Endothelial cell (in vitro differentiated cells): ENCODE results near the gene AGPAT2. TPM values are rescaled to one million over a fixed set of nuclear protein-coding genes. Genes with fewer than 3 reads are reported as not detected.
A peak's percentile ranks its signal among the peaks of the same experiment; 100 is the strongest.

Source experiments
- DNase-seq: peaks from one replicate; pipeline ENCODE4 v3.0.0; 2021; ENCODE audit warnings: low spot score
- H3K27ac Mint-ChIP-seq: one replicate; pipeline ENCODE4 v1.8.0; 2021; ENCODE audit warnings: mixed read lengths, inconsistent platforms; ENCODE audit not compliant: unreplicated experiment
- H3K27me3 Mint-ChIP-seq: one replicate; pipeline ENCODE4 v1.8.0; 2021; ENCODE audit warnings: mild to moderate bottlenecking, moderate library complexity, mixed read lengths, inconsistent platforms; ENCODE audit not compliant: unreplicated experiment
- H3K36me3 Mint-ChIP-seq: one replicate; pipeline ENCODE4 v1.8.0; 2021; ENCODE audit warnings: mild to moderate bottlenecking, low read depth, mixed read lengths, inconsistent platforms; ENCODE audit not compliant: unreplicated experiment
- H3K4me1 Mint-ChIP-seq: one replicate; pipeline ENCODE4 v1.8.0; 2021; ENCODE audit warnings: mild to moderate bottlenecking, mixed read lengths, inconsistent platforms; ENCODE audit not compliant: unreplicated experiment
- H3K4me3 Mint-ChIP-seq: one replicate; pipeline ENCODE4 v1.8.0; 2021; ENCODE audit warnings: mild to moderate bottlenecking, mixed read lengths, inconsistent platforms; ENCODE audit not compliant: unreplicated experiment
- H3K9me3 Mint-ChIP-seq: one replicate; pipeline ENCODE4 v1.8.0; 2021; ENCODE audit warnings: mixed read lengths, inconsistent platforms; ENCODE audit not compliant: unreplicated experiment
- total RNA-seq: library from RNA; stranded (reverse); fragmentation: NEBNext Ultra II Directional; extraction: Animal tissue kit (Norgen Biotek cat#: 25700); gene quantifications from one replicate; pipeline ENCODE4 v1.2.1, GENCODE V29; 2021; ENCODE audit not compliant: unreplicated experiment
- TF ChIP-seq, protein P1 (sequence below): fragments of 200-600 bp; sonication (generic); IDR thresholded peaks from one replicate; pipeline ENCODE4 v1.5.0; 2021; ENCODE audit warnings: antibody characterized with exemption; ENCODE audit not compliant: unreplicated experiment

Gene AGPAT2
- total RNA-seq, 1 donor from 2014 or later, result 38.9 TPM

DNA sequence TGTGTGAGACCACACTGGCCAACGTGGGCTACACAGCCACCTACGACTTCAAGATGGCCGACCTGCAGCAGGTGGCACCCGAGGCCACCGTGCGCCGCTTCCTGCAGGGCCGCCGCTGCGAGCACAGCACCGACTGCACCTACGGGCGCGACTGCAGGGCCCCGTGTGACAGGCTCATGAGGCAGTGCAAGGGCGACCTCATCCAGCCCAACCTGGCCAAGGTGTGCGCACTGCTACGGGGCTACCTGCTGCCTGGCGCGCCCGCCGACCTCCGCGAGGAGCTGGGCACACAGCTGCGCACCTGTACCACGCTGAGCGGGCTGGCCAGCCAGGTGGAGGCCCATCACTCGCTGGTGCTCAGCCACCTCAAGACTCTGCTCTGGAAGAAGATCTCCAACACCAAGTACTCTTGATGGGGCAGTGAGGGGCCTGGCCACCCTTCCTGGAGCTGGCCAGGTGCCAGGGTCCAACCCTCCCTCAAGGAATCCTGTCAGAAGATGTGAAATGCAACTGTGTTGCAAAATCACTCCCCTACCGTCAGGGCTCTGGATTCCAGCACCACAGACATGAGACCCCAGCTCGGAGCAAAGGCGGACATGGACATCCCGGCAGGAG lies 36.2 kb upstream of the AGPAT2 start:
- Mint-ChIP-seq H3K36me3 (peaks cover 28% of the 10 kb centered on the region), H3K9me3 (no peaks in the 10 kb centered on the region)

DNA sequence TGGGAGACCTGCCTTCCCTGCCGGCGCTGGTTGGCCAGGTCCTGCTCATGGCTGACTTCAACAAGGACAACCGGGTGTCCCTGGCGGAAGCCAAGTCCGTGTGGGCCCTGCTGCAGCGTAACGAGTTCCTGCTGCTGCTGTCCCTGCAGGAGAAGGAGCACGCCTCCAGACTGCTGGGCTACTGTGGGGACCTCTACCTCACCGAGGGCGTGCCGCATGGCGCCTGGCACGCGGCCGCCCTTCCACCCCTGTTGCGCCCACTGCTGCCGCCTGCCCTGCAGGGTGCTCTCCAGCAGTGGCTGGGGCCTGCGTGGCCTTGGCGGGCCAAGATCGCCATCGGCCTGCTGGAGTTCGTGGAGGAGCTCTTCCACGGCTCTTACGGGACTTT lies 35.7 kb upstream of the AGPAT2 start:
- DNase-seq, result no peak
- Mint-ChIP-seq H3K9me3 (no peaks in the 10 kb centered on the region), H3K4me3 (no peak overlapping the region), H3K27me3 (peaks cover 30% of the 10 kb centered on the region), H3K36me3 (peaks cover 28% of the 10 kb centered on the region), H3K4me1 (peaks cover 23% of the 10 kb centered on the region), H3K27ac (no peak overlapping the region)
- TF ChIP-seq, protein P1, sequence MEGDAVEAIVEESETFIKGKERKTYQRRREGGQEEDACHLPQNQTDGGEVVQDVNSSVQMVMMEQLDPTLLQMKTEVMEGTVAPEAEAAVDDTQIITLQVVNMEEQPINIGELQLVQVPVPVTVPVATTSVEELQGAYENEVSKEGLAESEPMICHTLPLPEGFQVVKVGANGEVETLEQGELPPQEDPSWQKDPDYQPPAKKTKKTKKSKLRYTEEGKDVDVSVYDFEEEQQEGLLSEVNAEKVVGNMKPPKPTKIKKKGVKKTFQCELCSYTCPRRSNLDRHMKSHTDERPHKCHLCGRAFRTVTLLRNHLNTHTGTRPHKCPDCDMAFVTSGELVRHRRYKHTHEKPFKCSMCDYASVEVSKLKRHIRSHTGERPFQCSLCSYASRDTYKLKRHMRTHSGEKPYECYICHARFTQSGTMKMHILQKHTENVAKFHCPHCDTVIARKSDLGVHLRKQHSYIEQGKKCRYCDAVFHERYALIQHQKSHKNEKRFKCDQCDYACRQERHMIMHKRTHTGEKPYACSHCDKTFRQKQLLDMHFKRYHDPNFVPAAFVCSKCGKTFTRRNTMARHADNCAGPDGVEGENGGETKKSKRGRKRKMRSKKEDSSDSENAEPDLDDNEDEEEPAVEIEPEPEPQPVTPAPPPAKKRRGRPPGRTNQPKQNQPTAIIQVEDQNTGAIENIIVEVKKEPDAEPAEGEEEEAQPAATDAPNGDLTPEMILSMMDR, result no peak

More for the DNA sequence above, 36.2 kb upstream of the AGPAT2 start:
- H3K4me3 Mint-ChIP-seq, result no peak overlapping the region
- peaks cover 30% of the 10 kb centered on the region for H3K27me3 Mint-ChIP-seq
- H3K27ac Mint-ChIP-seq, result peak overlapping the region; percentile 48
- peaks cover 23% of the 10 kb centered on the region for H3K4me1 Mint-ChIP-seq
- no peak for DNase-seq
- TF ChIP-seq, protein P1, result no peak

DNA sequence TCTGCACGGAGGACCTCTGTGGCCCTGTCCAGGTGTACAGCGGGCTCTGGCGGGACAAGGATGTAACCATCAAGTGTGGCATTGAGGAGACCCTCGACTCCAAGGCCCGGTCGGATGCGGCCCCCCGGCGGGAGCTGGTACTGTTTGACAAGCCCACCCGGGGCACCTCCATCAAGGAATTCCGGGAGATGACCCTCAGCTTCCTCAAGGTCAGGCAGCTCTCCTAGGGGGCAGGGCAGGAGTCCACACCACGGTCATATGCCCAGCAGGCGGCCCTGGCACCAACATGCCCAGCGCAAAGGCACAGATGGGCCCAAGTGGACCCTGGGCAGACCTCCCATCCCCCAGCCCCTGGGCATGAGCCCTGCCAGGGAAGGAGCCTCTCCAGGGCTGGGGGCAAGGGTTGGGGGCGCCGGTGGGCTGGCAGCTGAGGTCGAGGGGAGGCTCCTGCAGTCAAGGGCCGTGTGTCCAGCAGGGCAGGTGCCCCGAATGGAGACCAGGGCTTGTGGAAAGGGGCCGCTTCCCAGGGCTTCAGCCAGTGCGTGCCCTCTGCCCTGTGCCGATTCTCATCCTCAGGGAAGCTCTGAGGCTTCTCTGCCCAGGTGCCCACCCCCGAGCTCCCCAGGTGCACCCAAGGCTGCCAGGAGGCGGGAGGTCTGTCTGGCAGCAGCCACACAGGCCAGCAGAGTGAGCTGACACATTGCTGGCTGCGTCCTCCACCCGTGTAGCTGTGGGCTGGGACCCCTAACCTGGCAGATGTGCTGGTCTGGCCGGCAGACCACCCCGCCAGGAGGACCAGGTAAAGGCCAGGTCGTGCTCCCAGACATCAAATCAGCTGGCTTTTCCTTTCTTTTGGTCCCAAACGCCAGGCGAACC lies 35.1 kb upstream of the AGPAT2 start:
- DNase-seq, result no peak
- Mint-ChIP-seq H3K36me3 (peaks cover 28% of the 10 kb centered on the region), H3K9me3 (no peaks in the 10 kb centered on the region), H3K27me3 (peaks cover 27% of the 10 kb centered on the region), H3K4me3 (no peak overlapping the region), H3K4me1 (peaks cover 21% of the 10 kb centered on the region), H3K27ac (peak overlapping the region; percentile 18)
- TF ChIP-seq, protein P1, result no peak

DNA sequence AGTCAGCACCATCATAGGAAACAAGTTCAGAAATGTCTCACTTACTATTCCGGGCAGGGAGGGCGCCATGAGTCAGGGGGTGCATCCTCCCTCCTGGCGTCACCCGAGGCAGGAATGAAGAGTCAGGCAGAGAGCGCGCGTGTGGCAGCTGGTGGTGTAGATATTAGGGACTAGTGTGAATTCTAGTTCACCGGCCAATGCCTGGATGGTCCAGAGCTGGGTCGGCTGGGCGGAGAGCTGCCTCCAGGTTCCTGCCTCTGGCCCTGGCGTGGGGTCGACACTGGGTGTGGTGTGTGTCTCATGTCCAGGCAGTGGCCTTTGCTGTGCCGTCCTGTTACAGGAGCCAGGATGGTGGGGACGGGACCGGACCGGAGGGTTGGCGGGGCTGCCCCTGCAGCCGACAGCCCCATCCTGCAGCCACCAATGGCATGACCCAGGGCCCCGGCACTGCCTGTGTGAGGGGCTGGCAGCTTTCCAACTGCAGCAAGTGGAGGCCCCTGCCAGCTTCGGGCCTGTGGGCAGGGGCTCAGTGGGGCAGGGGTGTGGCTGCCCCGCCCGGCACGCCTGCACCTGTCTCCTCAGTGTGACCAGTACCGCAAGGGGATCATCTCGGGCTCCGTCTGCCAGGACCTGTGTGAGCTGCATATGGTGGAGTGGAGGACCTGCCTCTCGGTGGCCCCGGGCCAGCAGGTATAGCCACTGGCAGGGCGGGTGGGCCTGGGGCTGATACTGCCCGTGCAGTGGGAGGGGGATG lies 34.3 kb upstream of the AGPAT2 start:
- TF ChIP-seq, protein P1, result no peak
- H3K27ac Mint-ChIP-seq, result peak overlapping the region; percentile 89

More for the DNA sequence above, 34.3 kb upstream of the AGPAT2 start:
- no peaks in the 10 kb centered on the region for H3K9me3 Mint-ChIP-seq
- no peak for DNase-seq
- H3K36me3 Mint-ChIP-seq, result peaks cover 29% of the 10 kb centered on the region
- peaks cover 18% of the 10 kb centered on the region for H3K4me1 Mint-ChIP-seq
- H3K27me3 Mint-ChIP-seq, result peaks cover 25% of the 10 kb centered on the region
- H3K4me3 Mint-ChIP-seq, result peak overlapping the region; percentile 77
